HEK293T (cell line): Measurements from ENCODE around the gene DLST.

Experiments used
- CTCF ChIA-PET: fragments of 350-600 bp; formaldehyde crosslinking; extraction: SDS; loops from one replicate; lab custom pipeline; 2021; ENCODE audit warnings: antibody characterized with exemption, inconsistent platforms; lab: Yijun Ruan, JAX
- POLR2A ChIA-PET: fragments of 350-600 bp; formaldehyde crosslinking; extraction: SDS; loops from one replicate; lab custom pipeline; 2020; ENCODE audit warnings: antibody characterized with exemption, inconsistent platforms; lab: Yijun Ruan, JAX
- DNase-seq: peaks from one replicate; pipeline ENCODE4 v3.0.0; 2012; ENCODE audit warnings: mixed read lengths; ENCODE audit errors: extremely low spot score
- ARNT ChIP-seq: fragments of 450-650 bp; IDR thresholded peaks from 2 replicates; pipeline ENCODE4 v1.6.1; 2017; ENCODE audit warnings: mild to moderate bottlenecking
- BHLHE40 ChIP-seq: fragments of 450-650 bp; IDR thresholded peaks from 2 replicates; pipeline ENCODE4 v1.6.1; 2016; ENCODE audit warnings: mild to moderate bottlenecking, moderate library complexity, borderline replicate concordance
- CTBP1 ChIP-seq: fragments of 450-650 bp; IDR thresholded peaks from 2 replicates; pipeline ENCODE4 v1.6.1; 2016; ENCODE audit warnings: borderline replicate concordance
- ELF4 ChIP-seq: fragments of 450-650 bp; IDR thresholded peaks from 2 replicates; pipeline ENCODE4 v1.6.1; 2017; ENCODE audit warnings: antibody characterized with exemption
- FOXA1 ChIP-seq: fragments of 450-650 bp; IDR thresholded peaks from 2 replicates; pipeline ENCODE4 v1.6.1; 2016; ENCODE audit warnings: mild to moderate bottlenecking
- FOXK2 ChIP-seq: fragments of 450-650 bp; IDR thresholded peaks from 2 replicates; pipeline ENCODE4 v1.6.1; 2016; ENCODE audit warnings: mild to moderate bottlenecking
- FOXM1 ChIP-seq: fragments of 450-650 bp; IDR thresholded peaks from 2 replicates; pipeline ENCODE4 v1.6.1; 2017; ENCODE audit warnings: mild to moderate bottlenecking, borderline replicate concordance
- HDGF ChIP-seq: fragments of 450-650 bp; IDR thresholded peaks from 2 replicates; pipeline ENCODE4 v1.6.1; 2017; ENCODE audit warnings: antibody characterized with exemption, borderline replicate concordance
- L3MBTL2 ChIP-seq: fragments of 450-650 bp; conservative IDR thresholded peaks from 2 replicates; pipeline ENCODE4 v1.6.1; 2016; ENCODE audit warnings: mild to moderate bottlenecking
- LEF1 ChIP-seq: fragments of 450-650 bp; IDR thresholded peaks from 2 replicates; pipeline ENCODE4 v1.6.1; 2017; ENCODE audit warnings: mild to moderate bottlenecking, borderline replicate concordance
- NFRKB ChIP-seq: fragments of 450-650 bp; IDR thresholded peaks from 2 replicates; pipeline ENCODE4 v1.6.1; 2016; ENCODE audit warnings: mild to moderate bottlenecking, moderate library complexity
- PKNOX1 ChIP-seq: fragments of 450-650 bp; IDR thresholded peaks from 2 replicates; pipeline ENCODE4 v1.6.1; 2016
- SP1 ChIP-seq: fragments of 450-650 bp; IDR thresholded peaks from 2 replicates; pipeline ENCODE4 v1.6.1; 2017
- SUZ12 ChIP-seq: fragments of 450-650 bp; IDR thresholded peaks from 2 replicates; pipeline ENCODE4 v1.6.1; 2016; ENCODE audit warnings: mild to moderate bottlenecking
- TARDBP ChIP-seq: fragments of 450-650 bp; IDR thresholded peaks from 2 replicates; pipeline ENCODE4 v1.6.1; 2016
- ZNF384 ChIP-seq: fragments of 450-650 bp; IDR thresholded peaks from 2 replicates; pipeline ENCODE4 v1.6.1; 2016

The DLST gene

GRCh38 chr14:74838166-74838565 lies 43.5 kb upstream of the DLST start:
- DNase-seq, result no peak
- TF ChIP-seq SUZ12 (no peak), FOXA1 (no peak), FOXM1 (no peak), FOXK2 (no peak), TARDBP (no peak), ZNF384 (no peak), NFRKB (no peak), ELF4 (no peak)
- POLR2A ChIA-PET, result no interaction called here
- CTCF ChIA-PET, result no interaction called here

- DNase-seq, result no peak
- CTCF ChIA-PET, result no interaction called here
- POLR2A ChIA-PET, result no interaction called here
- TF ChIP-seq SP1, result no peak
- TF ChIP-seq BHLHE40, result no peak
- TF ChIP-seq ZNF384, result no peak
- no peak for TF ChIP-seq PKNOX1
- no peak for TF ChIP-seq CTBP1
- no peak for TF ChIP-seq FOXK2
- no peak for TF ChIP-seq LEF1
- TF ChIP-seq SUZ12, result no peak
- no peak for TF ChIP-seq ARNT
- no peak for TF ChIP-seq ELF4
- no peak for TF ChIP-seq L3MBTL2
- no peak for TF ChIP-seq FOXA1
- no peak for TF ChIP-seq FOXM1
- no peak for TF ChIP-seq NFRKB
Measured at GRCh38 chr14:74840603-74841030, 41.1 kb upstream of the DLST start.

GRCh38 chr14:74841230-74842207 lies 40.2 kb upstream of the DLST start:
- POLR2A ChIA-PET, result no interaction called here
- no peak for DNase-seq
- TF ChIP-seq PKNOX1 (no peak), L3MBTL2 (no peak), FOXM1 (no peak), ELF4 (no peak), ARNT (no peak), FOXK2 (no peak), TARDBP (no peak), NFRKB (no peak), LEF1 (no peak), BHLHE40 (no peak), HDGF (no peak), CTBP1 (no peak)

GRCh38 chr14:74843653-74844052 lies 38.1 kb upstream of the DLST start:
- ChIA-PET CTCF (no interaction called here), POLR2A (no interaction called here)
- DNase-seq, result no peak
- TF ChIP-seq BHLHE40, result no peak
- no peak for TF ChIP-seq HDGF
- no peak for TF ChIP-seq FOXM1
- no peak for TF ChIP-seq ZNF384

More at GRCh38 chr14:74841230-74842207, 40.2 kb upstream of the DLST start:
- CTCF ChIA-PET, result no interaction called here

GRCh38 chr14:74846168-74846567 lies 35.5 kb upstream of the DLST start:
- DNase-seq, result no peak

More at GRCh38 chr14:74846168-74846567, 35.5 kb upstream of the DLST start:
- POLR2A ChIA-PET, result no interaction called here
- no peak for TF ChIP-seq BHLHE40
- TF ChIP-seq ELF4, result no peak
- TF ChIP-seq FOXA1, result no peak
- TF ChIP-seq NFRKB, result no peak
- TF ChIP-seq ARNT, result no peak
- no peak for TF ChIP-seq SUZ12
- TF ChIP-seq FOXM1, result no peak
- TF ChIP-seq LEF1, result no peak
- TF ChIP-seq SP1, result no peak
- TF ChIP-seq FOXK2, result no peak
- TF ChIP-seq ZNF384, result no peak
- no peak for TF ChIP-seq L3MBTL2
- TF ChIP-seq PKNOX1, result no peak
- TF ChIP-seq HDGF, result no peak
- no peak for TF ChIP-seq TARDBP
- no peak for TF ChIP-seq CTBP1
- CTCF ChIA-PET, result interaction anchor here (1.1 kb wide), 1 partner anchor 16 kb away, joined by 3 read pairs; no protein-coding TSS in a partner anchor
